Measurements from ENCODE around the gene TXNDC16.

TXNDC16 gene

DNA sequence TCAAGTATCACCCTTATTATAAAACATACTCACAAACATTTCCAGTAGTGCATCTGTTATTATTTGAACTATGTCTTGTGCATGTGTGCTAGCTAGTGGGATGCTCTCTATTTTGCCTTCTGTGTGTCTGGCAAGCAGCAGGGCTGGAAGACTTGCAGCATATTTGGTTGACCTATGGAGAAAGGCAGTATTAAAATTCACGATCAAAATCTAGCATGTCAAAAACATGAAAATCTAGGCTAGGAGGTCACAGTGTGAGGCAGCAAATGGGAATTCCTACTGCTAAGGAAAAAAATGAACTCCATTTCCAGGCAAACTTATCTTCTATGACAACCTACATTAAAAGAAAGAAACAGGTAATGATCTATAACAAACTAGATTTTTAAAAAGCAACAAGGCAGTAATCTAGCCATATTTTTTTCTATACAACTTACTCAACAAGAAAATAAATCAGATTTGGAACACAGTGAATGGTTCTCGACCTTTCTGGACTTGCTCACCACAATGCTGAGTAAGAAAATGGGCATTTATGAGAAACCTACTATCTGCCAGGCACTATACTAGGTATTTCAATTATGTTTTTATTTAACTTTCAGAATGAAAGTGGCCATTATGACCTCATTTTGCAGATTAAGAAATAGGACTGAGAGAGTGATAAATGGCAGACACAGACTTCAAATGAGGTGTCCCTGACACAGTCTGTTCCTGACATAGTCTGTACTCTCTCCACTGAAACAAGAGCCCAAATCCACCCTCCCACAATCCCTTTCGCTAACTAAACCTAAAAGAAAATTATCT lies 96.8 kb downstream of the TXNDC16 start:
- H3K4me3 ChIP-seq (ENCODE audit: low read length): no peak overlapping the region
- no peak for TF ChIP-seq ZNF274 (IDR thresholded peaks at IDR 0.05; ENCODE audit: low read depth, low read length)

GRCh38 chr14:52447236-52447635 lies 105.1 kb downstream of the TXNDC16 start:
- TF ChIP-seq ZNF274 (IDR thresholded peaks at IDR 0.05; ENCODE audit: low read depth, low read length): no peak
- no peak overlapping the region for H3K4me3 ChIP-seq (ENCODE audit: low read length)

DNA sequence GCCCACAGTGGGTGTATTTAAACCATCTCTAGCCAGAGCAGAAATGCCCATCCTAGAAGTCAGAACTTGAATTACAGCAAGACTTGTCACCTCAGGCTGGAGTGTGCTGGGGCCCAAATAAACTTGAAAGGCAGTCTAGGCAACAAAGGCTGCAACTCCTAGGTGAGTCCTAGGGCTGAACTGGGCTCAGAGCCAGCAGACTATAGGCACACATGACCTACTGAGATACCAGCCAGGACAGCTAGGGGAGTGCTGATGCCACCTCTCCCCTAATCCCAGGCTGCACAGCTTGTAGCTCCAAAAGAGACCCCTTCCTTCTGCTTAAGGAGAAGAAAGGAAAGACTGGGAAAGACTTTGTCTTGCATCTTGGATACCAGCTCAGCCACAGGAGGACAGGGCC lies 106.0 kb downstream of the TXNDC16 start:
- no peak overlapping the region for H3K4me3 ChIP-seq (ENCODE audit: low read length)
- TF ChIP-seq ZNF274 (IDR thresholded peaks at IDR 0.05; ENCODE audit: low read depth, low read length): no peak

DNA sequence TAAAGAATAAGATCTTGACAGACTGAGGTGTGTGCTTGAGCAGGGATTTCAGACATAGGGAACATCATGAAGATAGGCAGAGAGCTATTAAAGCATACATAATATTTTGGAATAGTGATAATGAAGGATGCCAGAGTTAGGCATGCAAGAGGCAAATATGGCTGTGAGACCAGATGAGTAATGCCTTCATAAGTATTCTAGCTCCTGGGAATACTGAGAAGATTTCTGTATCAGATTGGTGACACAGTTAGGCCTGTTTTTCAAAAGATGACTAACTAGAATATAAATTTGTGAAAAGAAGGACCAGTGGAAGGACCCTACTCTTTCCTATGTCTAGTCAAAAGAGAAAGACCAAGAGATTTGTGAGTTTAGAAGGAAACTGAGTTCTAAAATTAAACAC lies 108.8 kb downstream of the TXNDC16 start:
- TF ChIP-seq ZNF274 (IDR thresholded peaks at IDR 0.05; ENCODE audit: low read depth, low read length): no peak

DNA sequence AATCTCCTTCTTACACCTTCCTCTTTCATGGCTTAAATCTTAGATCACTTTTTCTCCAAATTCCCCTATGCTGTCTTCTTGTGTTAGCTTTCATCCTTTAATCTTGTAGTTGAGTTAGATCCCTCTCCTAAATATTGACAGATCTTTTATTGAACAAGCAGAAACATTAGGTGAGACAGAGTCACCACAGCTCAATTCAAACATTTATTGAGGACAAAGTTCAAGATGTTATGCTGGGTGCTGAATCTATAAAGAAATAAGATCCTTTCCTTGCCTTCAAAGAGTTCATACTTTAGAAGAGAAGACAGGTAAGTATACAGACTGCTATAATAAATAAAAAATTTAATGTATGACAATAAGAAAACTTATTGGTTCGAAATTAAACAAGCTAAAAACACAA lies 109.7 kb downstream of the TXNDC16 start:
- no peak for TF ChIP-seq ZNF274 (IDR thresholded peaks at IDR 0.05; ENCODE audit: low read depth, low read length)
- no peak overlapping the region for H3K4me3 ChIP-seq (ENCODE audit: low read length)

More for the DNA sequence above, 108.8 kb downstream of the TXNDC16 start:
- H3K4me3 ChIP-seq (ENCODE audit: low read length): no peak overlapping the region

GRCh38 chr14:52442166-52442565 lies 110.1 kb downstream of the TXNDC16 start:
- TF ChIP-seq ZNF274 (IDR thresholded peaks at IDR 0.05; ENCODE audit: low read depth, low read length): no peak
- no peak overlapping the region for H3K4me3 ChIP-seq (ENCODE audit: low read length)

GRCh38 chr14:52439476-52439875 lies 112.8 kb downstream of the TXNDC16 start:
- H3K4me3 ChIP-seq (ENCODE audit: low read length): no peak overlapping the region
- TF ChIP-seq ZNF274 (IDR thresholded peaks at IDR 0.05; ENCODE audit: low read depth, low read length): no peak

GRCh38 chr14:52434955-52435354 lies 117.3 kb downstream of the TXNDC16 start:
- H3K4me3 ChIP-seq (ENCODE audit: low read length): no peak overlapping the region
- no peak for TF ChIP-seq ZNF274 (IDR thresholded peaks at IDR 0.05; ENCODE audit: low read depth, low read length)

- no peak overlapping the region for H3K4me3 ChIP-seq (ENCODE audit: low read length)
- no peak for TF ChIP-seq ZNF274 (IDR thresholded peaks at IDR 0.05; ENCODE audit: low read depth, low read length)
These were observed 121.8 kb downstream of the TXNDC16 start for GRCh38 chr14:52430474-52430873.

DNA sequence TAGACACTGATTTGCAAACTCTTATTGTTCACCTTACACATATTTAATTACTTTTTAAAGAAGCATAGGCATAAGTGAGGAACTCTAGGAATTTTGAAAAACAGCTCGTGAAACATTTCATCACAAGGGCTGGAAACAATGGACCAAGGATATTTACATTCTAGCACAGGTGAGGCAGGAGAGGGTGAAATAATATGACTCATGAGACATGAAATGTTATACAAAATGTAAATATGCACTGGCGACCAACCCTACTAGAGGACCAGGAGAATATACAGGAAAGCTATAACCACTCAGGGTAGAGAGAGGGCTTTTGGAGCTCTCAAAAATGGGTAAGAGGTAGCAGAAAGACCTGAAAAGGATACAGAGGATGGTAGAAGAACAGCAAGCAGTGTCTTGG lies 122.9 kb downstream of the TXNDC16 start:
- no peak overlapping the region for H3K4me3 ChIP-seq (ENCODE audit: low read length)
- no peak for TF ChIP-seq ZNF274 (IDR thresholded peaks at IDR 0.05; ENCODE audit: low read depth, low read length)

- TF ChIP-seq ZNF274 (IDR thresholded peaks at IDR 0.05; ENCODE audit: low read depth, low read length): no peak
These were observed 124.8 kb downstream of the TXNDC16 start for GRCh38 chr14:52427460-52427859.

GRCh38 chr14:52422650-52423356 lies 129.5 kb downstream of the TXNDC16 start:
- TF ChIP-seq ZNF274 (IDR thresholded peaks at IDR 0.05; ENCODE audit: low read depth, low read length): no peak
- H3K4me3 ChIP-seq (ENCODE audit: low read length): no peak overlapping the region

More at GRCh38 chr14:52427460-52427859, 124.8 kb downstream of the TXNDC16 start:
- H3K4me3 ChIP-seq (ENCODE audit: low read length): no peak overlapping the region

- H3K4me3 ChIP-seq (ENCODE audit: low read length): no peak overlapping the region
- no peak for TF ChIP-seq ZNF274 (IDR thresholded peaks at IDR 0.05; ENCODE audit: low read depth, low read length)
These were observed 135.2 kb downstream of the TXNDC16 start for GRCh38 chr14:52417139-52417538.

GRCh38 chr14:52413729-52414408 lies 138.4 kb downstream of the TXNDC16 start:
- TF ChIP-seq ZNF274 (IDR thresholded peaks at IDR 0.05; ENCODE audit: low read depth, low read length): no peak
- H3K4me3 ChIP-seq (ENCODE audit: low read length): no peak overlapping the region

DNA sequence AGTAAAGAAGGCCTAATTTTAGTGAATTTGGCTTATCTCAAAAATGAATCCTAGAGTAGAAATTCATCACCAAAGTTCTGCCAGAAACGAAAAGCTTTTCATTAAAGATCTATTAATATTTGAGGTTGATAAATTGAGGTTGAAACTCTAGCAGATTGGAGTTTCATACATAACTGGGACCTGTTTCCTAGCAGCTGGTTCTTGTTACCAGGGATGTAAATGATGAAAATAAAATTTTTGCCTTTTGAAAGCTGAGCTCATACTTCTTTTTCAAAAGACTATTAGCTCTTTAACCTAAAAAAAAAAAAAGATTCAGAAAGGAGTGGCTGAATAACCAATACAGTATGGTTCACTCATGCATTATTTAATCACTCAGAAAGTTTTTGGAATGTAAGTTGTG lies 139.9 kb downstream of the TXNDC16 start:
- TF ChIP-seq ZNF274 (IDR thresholded peaks at IDR 0.05; ENCODE audit: low read depth, low read length): no peak

More for the DNA sequence above, 139.9 kb downstream of the TXNDC16 start:
- H3K4me3 ChIP-seq (ENCODE audit: low read length): no peak overlapping the region

Data from GM08714 (cell line).